WERI-Rb-1 (cell line): ENCODE data around the gene ADH1C.

Experiments
- DNase-seq: peaks from one replicate; pipeline ENCODE4 v3.0.0-alpha.2; 2020
- H3K27ac ChIP-seq: fragments of 250-450 bp; sonication (Bioruptor Pico); 2 replicates; pipeline ENCODE4 v1.5.1; 2020; ENCODE audit warnings: mild to moderate bottlenecking, moderate library complexity
- H3K27me3 ChIP-seq: fragments of 250-450 bp; sonication (Bioruptor Pico); 2 replicates; pipeline ENCODE4 v1.5.1; 2021; ENCODE audit warnings: mild to moderate bottlenecking, low read depth, moderate library complexity; ENCODE audit not compliant: insufficient read depth, severe bottlenecking
- H3K36me3 ChIP-seq: fragments of 250-450 bp; sonication (Bioruptor Pico); 2 replicates; pipeline ENCODE4 v1.5.1; 2020; ENCODE audit warnings: mild to moderate bottlenecking, moderate library complexity
- H3K4me3 ChIP-seq: 2 replicates; pipeline ENCODE4 v1.5.1; 2011; ENCODE audit warnings: low read depth, mild to moderate bottlenecking, control low read depth, low read length
- H3K9me3 ChIP-seq: fragments of 250-450 bp; sonication (Bioruptor Pico); 2 replicates; pipeline ENCODE4 v1.5.1; 2021; ENCODE audit warnings: mild to moderate bottlenecking, moderate library complexity; ENCODE audit not compliant: severe bottlenecking
- CTCF ChIP-seq: IDR thresholded peaks from 2 replicates; pipeline ENCODE4 v1.5.1; 2011; ENCODE audit warnings: low read depth, mild to moderate bottlenecking, control low read depth, inconsistent platforms, low read length

The ADH1C gene

GRCh38 chr4:99310389-99310788 is 42.2 kb downstream of the ADH1C start:
- TF ChIP-seq CTCF, result no peak
- H3K9me3 ChIP-seq, result no peaks in the 10 kb centered on the region
- DNase-seq, result no peak
- no peak overlapping the region for H3K27ac ChIP-seq
- no peaks in the 10 kb centered on the region for H3K36me3 ChIP-seq
- H3K4me3 ChIP-seq, result no peak overlapping the region
- H3K27me3 ChIP-seq, result no peaks in the 10 kb centered on the region

GRCh38 chr4:99305638-99306400 is 46.7 kb downstream of the ADH1C start:
- H3K4me3 ChIP-seq, result no peak overlapping the region
- no peaks in the 10 kb centered on the region for H3K36me3 ChIP-seq
- no peak for TF ChIP-seq CTCF
- H3K9me3 ChIP-seq, result no peaks in the 10 kb centered on the region
- no peak overlapping the region for H3K27ac ChIP-seq
- H3K27me3 ChIP-seq, result no peaks in the 10 kb centered on the region
- no peak for DNase-seq

GRCh38 chr4:99301376-99302164 is 51.0 kb downstream of the ADH1C start:
- TF ChIP-seq CTCF, result no peak
- no peaks in the 10 kb centered on the region for H3K36me3 ChIP-seq
- no peak for DNase-seq
- no peaks in the 10 kb centered on the region for H3K27me3 ChIP-seq
- H3K27ac ChIP-seq, result no peak overlapping the region
- H3K4me3 ChIP-seq, result no peak overlapping the region
- H3K9me3 ChIP-seq, result no peaks in the 10 kb centered on the region

- H3K4me3 ChIP-seq, result no peak overlapping the region
- H3K27me3 ChIP-seq, result no peaks in the 10 kb centered on the region
- no peak for TF ChIP-seq CTCF
- H3K9me3 ChIP-seq, result no peaks in the 10 kb centered on the region
- H3K36me3 ChIP-seq, result no peaks in the 10 kb centered on the region
- DNase-seq, result no peak
- no peak overlapping the region for H3K27ac ChIP-seq
Observed at GRCh38 chr4:99300934-99301333, 51.6 kb downstream of the ADH1C start.

GRCh38 chr4:99293357-99293756 is 59.2 kb downstream of the ADH1C start:
- Histone ChIP-seq H3K27me3 (no peaks in the 10 kb centered on the region), H3K36me3 (no peaks in the 10 kb centered on the region), H3K9me3 (no peaks in the 10 kb centered on the region), H3K4me3 (no peak overlapping the region), H3K27ac (no peak overlapping the region)
- no peak for TF ChIP-seq CTCF
- DNase-seq, result no peak
